ENCODE results near the gene PYDC1. TPM values are rescaled to one million over a fixed set of nuclear protein-coding genes. Genes with fewer than 3 reads are reported as not detected.

Gene PYDC1
- total RNA-seq, 1 experiment from 2014 or later, result 1.9 TPM

DNA sequence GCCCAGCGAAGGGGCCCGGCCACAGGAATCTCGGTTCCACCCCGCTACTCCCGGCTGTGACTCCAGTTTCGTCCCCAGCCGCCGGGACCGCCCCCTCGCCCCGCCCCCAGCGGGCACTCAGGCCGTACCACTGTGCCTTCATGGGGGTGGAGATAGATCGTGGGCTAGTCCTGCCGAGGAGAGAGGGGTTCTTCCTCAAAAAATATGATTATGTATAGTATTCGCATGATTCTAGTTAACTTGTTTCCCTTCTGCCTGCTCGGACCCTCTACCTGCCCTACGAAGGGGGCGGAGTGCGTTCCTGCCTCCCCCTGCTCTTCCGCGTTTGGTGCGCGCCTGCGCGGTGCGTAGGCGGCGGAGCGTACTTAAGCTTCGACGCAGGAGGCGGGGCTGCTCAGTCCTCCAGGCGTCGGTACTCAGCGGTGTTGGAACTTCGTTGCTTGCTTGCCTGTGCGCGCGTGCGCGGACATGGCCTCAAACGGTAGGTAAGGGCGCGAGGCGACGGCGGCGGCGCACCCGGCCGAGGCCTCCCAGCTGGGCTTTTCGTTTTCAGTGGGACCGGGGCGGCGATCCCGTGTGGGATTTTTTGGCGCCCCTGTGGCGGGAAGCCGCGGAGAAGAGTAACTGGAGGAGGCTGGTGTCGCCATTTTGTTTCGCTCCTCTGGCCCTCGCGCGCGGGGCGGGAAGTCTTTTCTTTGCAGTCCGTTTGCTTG lies 37.0 kb downstream of the PYDC1 start, which contains the start of gene FUS (continued):
- TF ChIP-seq, protein P1, sequence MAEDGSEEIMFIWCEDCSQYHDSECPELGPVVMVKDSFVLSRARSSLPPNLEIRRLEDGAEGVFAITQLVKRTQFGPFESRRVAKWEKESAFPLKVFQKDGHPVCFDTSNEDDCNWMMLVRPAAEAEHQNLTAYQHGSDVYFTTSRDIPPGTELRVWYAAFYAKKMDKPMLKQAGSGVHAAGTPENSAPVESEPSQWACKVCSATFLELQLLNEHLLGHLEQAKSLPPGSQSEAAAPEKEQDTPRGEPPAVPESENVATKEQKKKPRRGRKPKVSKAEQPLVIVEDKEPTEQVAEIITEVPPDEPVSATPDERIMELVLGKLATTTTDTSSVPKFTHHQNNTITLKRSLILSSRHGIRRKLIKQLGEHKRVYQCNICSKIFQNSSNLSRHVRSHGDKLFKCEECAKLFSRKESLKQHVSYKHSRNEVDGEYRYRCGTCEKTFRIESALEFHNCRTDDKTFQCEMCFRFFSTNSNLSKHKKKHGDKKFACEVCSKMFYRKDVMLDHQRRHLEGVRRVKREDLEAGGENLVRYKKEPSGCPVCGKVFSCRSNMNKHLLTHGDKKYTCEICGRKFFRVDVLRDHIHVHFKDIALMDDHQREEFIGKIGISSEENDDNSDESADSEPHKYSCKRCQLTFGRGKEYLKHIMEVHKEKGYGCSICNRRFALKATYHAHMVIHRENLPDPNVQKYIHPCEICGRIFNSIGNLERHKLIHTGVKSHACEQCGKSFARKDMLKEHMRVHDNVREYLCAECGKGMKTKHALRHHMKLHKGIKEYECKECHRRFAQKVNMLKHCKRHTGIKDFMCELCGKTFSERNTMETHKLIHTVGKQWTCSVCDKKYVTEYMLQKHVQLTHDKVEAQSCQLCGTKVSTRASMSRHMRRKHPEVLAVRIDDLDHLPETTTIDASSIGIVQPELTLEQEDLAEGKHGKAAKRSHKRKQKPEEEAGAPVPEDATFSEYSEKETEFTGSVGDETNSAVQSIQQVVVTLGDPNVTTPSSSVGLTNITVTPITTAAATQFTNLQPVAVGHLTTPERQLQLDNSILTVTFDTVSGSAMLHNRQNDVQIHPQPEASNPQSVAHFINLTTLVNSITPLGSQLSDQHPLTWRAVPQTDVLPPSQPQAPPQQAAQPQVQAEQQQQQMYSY (CRISPR knock-in tag; IDR thresholded peaks at IDR 0.05), result no peak
- TF ChIP-seq MYBL2 (CRISPR knock-in tag; IDR thresholded peaks at IDR 0.05) (no peak), TEAD1 (CRISPR knock-in tag; IDR thresholded peaks at IDR 0.05) (no peak), EMX1 (CRISPR knock-in tag; IDR thresholded peaks at IDR 0.05) (no peak), SOX15 (CRISPR knock-in tag; IDR thresholded peaks at IDR 0.05) (no peak), ZNF396 (CRISPR knock-in tag; IDR thresholded peaks at IDR 0.05; ENCODE audit: borderline replicate concordance) (no peak), GABPB1 (CRISPR knock-in tag; IDR thresholded peaks at IDR 0.05) (peak; percentile 45), MXD4 (CRISPR knock-in tag; IDR thresholded peaks at IDR 0.05; ENCODE audit: borderline replicate concordance) (no peak), ZNF263 (CRISPR knock-in tag; IDR thresholded peaks at IDR 0.05; ENCODE audit: low read depth) (no peak), ATF1 (CRISPR knock-in tag; IDR thresholded peaks at IDR 0.05) (peak; percentile 90; the same call in 1 of the 2 replicates), FOXJ3 (CRISPR knock-in tag; IDR thresholded peaks at IDR 0.05; ENCODE audit: borderline replicate concordance) (no peak), NFATC4 (CRISPR knock-in tag; IDR thresholded peaks at IDR 0.05) (peak; percentile 88), NFYB (CRISPR knock-in tag; conservative IDR thresholded peaks at IDR 0.05; ENCODE audit: low read depth) (no peak), JAZF1 (CRISPR knock-in tag; IDR thresholded peaks at IDR 0.05) (no peak), ZNF317 (CRISPR knock-in tag; IDR thresholded peaks at IDR 0.05; ENCODE audit: borderline replicate concordance, low read depth) (no peak), ZNF671 (CRISPR knock-in tag; IDR thresholded peaks at IDR 0.05) (peak; percentile 88; the same call in 1 of the 2 replicates), ZNF532 (CRISPR knock-in tag; IDR thresholded peaks at IDR 0.05; ENCODE audit: borderline replicate concordance) (no peak), SMAD4 (CRISPR knock-in tag; IDR thresholded peaks at IDR 0.05) (no peak), FOXK1 (CRISPR knock-in tag; IDR thresholded peaks at IDR 0.05) (peak; percentile 63; the same call in 1 of the 2 replicates), PRRX2 (CRISPR knock-in tag; IDR thresholded peaks at IDR 0.05) (no peak; the same call in 1 of the 2 replicates), SP1 (CRISPR knock-in tag; conservative IDR thresholded peaks at IDR 0.05) (peak; percentile 82), ATF3 (CRISPR knock-in tag; conservative IDR thresholded peaks at IDR 0.05) (0 out of 2 replicates have a peak, but pooled peaks have one; percentile 66), FOXP1 (CRISPR knock-in tag; IDR thresholded peaks at IDR 0.05; ENCODE audit: borderline replicate concordance) (peak; percentile 73), ELF4 (CRISPR knock-in tag; IDR thresholded peaks at IDR 0.05; ENCODE audit: low read depth) (0 out of 2 replicates have a peak, but pooled peaks have one; percentile 35), ZNF219 (CRISPR knock-in tag; IDR thresholded peaks at IDR 0.05; ENCODE audit: borderline replicate concordance) (peak; percentile 19; the same call in 1 of the 2 replicates), GRHL2 (CRISPR knock-in tag; IDR thresholded peaks at IDR 0.05; ENCODE audit: insufficient replicate concordance, severe bottlenecking) (no peak), RELA (CRISPR knock-in tag; IDR thresholded peaks at IDR 0.05; ENCODE audit: borderline replicate concordance) (0 out of 2 replicates have a peak, but pooled peaks have one; percentile 63)
- TF ChIP-seq, protein P2, sequence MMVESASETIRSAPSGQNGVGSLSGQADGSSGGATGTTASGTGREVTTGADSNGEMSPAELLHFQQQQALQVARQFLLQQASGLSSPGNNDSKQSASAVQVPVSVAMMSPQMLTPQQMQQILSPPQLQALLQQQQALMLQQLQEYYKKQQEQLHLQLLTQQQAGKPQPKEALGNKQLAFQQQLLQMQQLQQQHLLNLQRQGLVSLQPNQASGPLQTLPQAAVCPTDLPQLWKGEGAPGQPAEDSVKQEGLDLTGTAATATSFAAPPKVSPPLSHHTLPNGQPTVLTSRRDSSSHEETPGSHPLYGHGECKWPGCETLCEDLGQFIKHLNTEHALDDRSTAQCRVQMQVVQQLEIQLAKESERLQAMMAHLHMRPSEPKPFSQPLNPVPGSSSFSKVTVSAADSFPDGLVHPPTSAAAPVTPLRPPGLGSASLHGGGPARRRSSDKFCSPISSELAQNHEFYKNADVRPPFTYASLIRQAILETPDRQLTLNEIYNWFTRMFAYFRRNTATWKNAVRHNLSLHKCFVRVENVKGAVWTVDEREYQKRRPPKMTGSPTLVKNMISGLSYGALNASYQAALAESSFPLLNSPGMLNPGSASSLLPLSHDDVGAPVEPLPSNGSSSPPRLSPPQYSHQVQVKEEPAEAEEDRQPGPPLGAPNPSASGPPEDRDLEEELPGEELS (CRISPR knock-in tag; IDR thresholded peaks at IDR 0.05), result peak; percentile 46; the same call in 1 of the 2 replicates
- TF ChIP-seq, protein P3, sequence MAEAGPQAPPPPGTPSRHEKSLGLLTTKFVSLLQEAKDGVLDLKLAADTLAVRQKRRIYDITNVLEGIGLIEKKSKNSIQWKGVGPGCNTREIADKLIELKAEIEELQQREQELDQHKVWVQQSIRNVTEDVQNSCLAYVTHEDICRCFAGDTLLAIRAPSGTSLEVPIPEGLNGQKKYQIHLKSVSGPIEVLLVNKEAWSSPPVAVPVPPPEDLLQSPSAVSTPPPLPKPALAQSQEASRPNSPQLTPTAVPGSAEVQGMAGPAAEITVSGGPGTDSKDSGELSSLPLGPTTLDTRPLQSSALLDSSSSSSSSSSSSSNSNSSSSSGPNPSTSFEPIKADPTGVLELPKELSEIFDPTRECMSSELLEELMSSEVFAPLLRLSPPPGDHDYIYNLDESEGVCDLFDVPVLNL (CRISPR knock-in tag; IDR thresholded peaks at IDR 0.05; ENCODE audit: borderline replicate concordance, low read depth), result no peak; the same call in 1 of the 2 replicates

All from WTC11 (cell line).